Measurements from ENCODE around the gene PCBP3. TPM values are rescaled to one million over a fixed set of nuclear protein-coding genes. Genes with fewer than 3 reads are reported as not detected.

PCBP3 gene
- total RNA-seq, 2 experiments from 2014 or later: 1.3 to 2.2 TPM

DNA sequence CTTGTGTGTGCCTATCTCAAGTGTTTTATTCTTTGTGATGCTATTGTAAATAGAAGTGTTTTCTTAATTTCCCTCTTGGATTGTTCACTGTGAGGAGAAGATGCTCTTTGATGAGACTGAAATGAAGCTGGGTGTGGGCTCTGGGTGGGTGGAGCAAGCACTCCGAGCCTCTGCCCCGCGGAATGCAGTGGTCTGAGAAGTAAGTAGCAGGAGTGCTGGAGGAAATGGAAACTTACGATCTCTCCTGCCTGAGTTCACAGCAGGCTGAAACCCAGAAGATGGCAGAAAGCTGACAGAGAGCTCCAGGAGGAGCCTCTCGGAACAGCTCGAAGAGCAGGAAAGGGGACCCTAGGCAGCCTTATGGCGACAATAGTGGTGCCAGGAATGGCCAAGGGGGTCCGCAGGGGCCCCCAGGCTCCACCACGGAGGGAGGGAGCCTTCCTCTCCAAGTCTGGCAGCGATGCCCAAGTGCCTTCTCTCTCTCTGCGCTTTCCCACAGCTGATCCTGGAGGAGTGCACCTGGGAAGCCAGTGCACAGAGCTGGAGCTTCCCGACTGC is 211.2 kb downstream of the PCBP3 start:
- H3K9me3 Mint-ChIP-seq (ENCODE audit: low read depth): no peaks in the 10 kb centered on the region
- CTCF ChIA-PET: no interaction called here
- no peaks in the 10 kb centered on the region for H3K36me3 Mint-ChIP-seq
- DNase-seq (no peak), ATAC-seq (no peak)
- H3K27ac Mint-ChIP-seq: no peak overlapping the region
- no peak overlapping the region for H3K4me3 Mint-ChIP-seq
- peaks cover 23% of the 10 kb centered on the region for H3K27me3 Mint-ChIP-seq
- no peaks in the 10 kb centered on the region for H3K4me1 Mint-ChIP-seq

DNA sequence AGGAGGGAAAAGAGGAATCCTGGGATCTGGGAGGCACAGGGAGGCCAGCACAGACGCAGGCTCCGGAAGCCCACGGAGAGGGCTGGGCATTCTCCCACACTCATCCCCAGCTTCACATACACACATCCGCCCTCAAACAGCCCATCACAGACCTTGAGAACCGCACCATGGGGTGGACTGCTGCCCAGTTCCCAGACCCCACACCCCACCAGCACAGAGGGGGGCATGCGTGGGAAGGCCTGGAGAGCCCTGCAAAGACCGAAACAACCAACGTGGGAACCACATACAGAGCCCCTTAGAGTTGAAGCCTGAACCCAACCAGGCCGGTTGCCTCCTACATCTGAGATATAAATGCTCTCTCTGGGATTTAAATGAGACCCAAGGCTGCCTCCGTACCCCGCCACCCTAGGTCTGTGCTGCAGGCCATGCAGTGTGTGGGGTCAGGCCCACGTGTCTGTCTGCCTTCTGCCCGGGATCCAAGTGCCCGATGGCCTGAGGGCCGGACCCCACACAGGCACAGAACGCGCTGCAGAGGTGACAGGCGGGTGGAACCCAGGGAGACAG is 211.8 kb downstream of the PCBP3 start:
- H3K36me3 Mint-ChIP-seq: no peaks in the 10 kb centered on the region
- ATAC-seq: no peak
- CTCF ChIA-PET: no interaction called here
- no peak overlapping the region for H3K27ac Mint-ChIP-seq
- no peaks in the 10 kb centered on the region for H3K9me3 Mint-ChIP-seq (ENCODE audit: low read depth)
- peaks cover 17% of the 10 kb centered on the region for H3K27me3 Mint-ChIP-seq
- no peak for DNase-seq
- no peak overlapping the region for H3K4me3 Mint-ChIP-seq
- H3K4me1 Mint-ChIP-seq: no peaks in the 10 kb centered on the region

DNA sequence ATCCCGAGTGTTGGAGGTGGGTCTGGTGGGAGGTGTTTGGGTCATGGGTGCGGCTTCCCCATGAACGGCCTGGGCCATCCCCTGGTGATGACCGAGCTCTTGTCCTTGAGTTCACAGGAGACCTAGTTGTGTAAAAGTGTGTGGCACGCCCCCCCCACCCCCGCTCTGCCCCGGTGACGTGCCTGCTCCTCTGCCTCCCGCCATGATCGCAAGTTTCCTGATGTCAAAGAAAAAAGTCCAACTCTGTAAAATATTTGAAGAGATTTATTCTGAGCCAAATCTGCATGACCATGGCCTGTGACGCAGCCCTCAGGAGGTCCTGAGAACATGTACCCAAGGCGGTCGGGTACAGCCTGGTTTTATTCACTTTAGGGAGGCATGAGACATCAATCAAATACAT is 212.9 kb downstream of the PCBP3 start:
- H3K4me1 Mint-ChIP-seq: no peaks in the 10 kb centered on the region
- H3K27me3 Mint-ChIP-seq: peaks cover 10% of the 10 kb centered on the region
- DNase-seq (no peak), ATAC-seq (no peak)
- H3K36me3 Mint-ChIP-seq: no peaks in the 10 kb centered on the region
- H3K9me3 Mint-ChIP-seq (ENCODE audit: low read depth): no peaks in the 10 kb centered on the region
- H3K4me3 Mint-ChIP-seq: no peak overlapping the region
- CTCF ChIA-PET: no interaction called here
- no peak overlapping the region for H3K27ac Mint-ChIP-seq

DNA sequence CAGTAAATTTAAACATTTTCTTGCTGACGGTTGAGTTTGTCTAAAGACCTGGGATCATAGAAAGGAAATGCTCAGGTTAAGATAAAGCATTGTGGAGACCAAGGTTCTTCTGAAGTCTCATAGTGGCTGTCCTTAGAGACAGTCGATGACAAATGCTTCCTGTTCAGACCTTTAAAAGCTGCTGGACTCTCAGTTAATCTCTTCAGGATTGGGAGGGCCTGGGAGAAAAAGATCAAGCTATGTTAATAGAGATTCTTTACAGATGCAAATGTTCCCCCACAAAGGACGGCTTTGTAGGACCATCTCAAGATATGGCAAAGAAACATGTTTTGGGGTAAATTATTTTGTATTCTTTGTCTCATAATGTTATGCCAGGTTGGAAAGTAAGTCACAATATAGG is 213.4 kb downstream of the PCBP3 start:
- Mint-ChIP-seq H3K4me3 (no peak overlapping the region), H3K27me3 (peaks cover 7% of the 10 kb centered on the region), H3K27ac (no peak overlapping the region), H3K36me3 (no peaks in the 10 kb centered on the region), H3K4me1 (no peaks in the 10 kb centered on the region), H3K9me3 (ENCODE audit: low read depth) (no peaks in the 10 kb centered on the region)
- DNase-seq (no peak), ATAC-seq (no peak)
- CTCF ChIA-PET: no interaction called here

DNA sequence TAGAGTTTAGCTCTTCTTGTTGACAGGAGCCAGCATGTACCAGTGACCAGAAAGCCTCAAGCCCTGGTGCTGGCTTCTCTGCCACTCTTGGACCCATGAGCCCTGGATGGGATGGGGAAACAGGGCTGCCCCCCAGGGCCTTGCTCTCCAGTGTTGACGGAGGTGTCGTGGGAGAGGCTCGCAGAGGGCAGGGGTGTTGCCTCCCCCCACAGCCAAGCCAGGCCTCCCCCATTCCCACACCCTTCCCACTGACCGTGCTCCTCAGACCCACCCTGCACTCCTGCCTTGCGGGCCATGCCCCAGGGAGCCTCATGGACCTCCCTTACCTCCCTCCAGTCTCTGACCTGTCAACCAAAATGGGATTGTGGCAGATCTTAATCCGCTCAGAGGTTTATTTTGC is 214.2 kb downstream of the PCBP3 start:
- H3K27ac Mint-ChIP-seq: no peak overlapping the region
- CTCF ChIA-PET: no interaction called here
- H3K9me3 Mint-ChIP-seq (ENCODE audit: low read depth): no peaks in the 10 kb centered on the region
- peaks cover 5% of the 10 kb centered on the region for H3K27me3 Mint-ChIP-seq
- H3K4me3 Mint-ChIP-seq: no peak overlapping the region
- no peak for ATAC-seq
- H3K4me1 Mint-ChIP-seq: no peaks in the 10 kb centered on the region
- no peaks in the 10 kb centered on the region for H3K36me3 Mint-ChIP-seq
- DNase-seq: no peak

DNA sequence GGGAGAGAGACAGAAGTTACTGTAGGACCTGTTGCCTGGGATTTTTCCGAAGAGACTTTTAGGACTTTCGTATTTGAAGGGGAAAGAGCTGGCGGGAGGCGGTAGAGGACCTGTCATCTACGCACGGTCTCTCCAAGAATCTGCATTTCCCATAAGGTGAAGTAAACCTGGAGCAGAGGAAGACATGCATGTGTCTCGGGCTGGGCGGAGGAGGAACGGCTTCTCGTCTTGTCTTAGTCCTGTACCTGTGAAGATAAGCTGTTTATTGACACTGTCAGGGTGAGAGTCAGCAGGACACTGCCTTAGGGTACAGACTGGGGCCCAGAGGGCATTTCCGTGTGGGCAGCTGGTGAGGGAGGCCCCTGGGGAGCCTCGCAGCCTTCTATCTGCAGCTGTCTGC is 214.7 kb downstream of the PCBP3 start:
- Mint-ChIP-seq H3K27me3 (peaks cover under 1% of the 10 kb centered on the region), H3K4me1 (no peaks in the 10 kb centered on the region), H3K9me3 (ENCODE audit: low read depth) (no peaks in the 10 kb centered on the region), H3K4me3 (no peak overlapping the region), H3K27ac (no peak overlapping the region), H3K36me3 (no peaks in the 10 kb centered on the region)
- no peak for DNase-seq
- ATAC-seq: no peak
- CTCF ChIA-PET: no interaction called here

DNA sequence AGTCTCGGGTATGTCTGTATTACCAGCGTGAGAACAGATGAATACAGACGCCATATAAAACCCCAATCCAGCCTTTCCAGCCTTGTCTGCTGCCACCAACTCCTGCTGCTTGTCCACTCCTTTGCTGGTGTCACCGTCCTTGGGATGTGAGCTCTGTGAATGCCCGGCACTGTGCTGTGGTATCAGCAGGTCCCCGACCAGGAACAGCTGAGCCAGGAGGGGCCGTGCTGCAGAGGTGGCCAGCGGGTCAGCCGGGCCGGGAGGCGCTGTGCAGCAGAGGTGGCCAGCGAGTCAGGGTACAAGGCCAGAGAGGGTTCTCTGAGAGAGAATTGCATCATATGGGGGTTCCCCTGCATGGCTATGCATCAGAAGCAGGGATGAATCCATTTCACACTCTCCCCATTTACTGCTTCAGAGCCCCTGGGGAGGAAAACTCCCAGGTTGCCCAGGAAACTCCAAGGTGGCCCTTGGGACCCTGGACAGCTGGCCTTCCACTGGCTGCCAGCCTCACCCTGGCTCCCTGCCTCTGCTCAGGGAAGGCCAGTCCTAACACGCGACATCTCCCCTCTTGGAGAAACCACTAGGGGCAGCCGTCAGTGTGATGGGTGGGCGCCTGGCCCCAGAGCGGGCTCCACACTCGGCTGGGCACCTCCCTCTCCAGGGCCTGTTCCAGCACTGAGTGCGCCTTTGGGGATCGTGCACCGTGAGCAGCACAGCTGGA is 215.7 kb downstream of the PCBP3 start:
- Mint-ChIP-seq H3K27me3 (no peaks in the 10 kb centered on the region), H3K27ac (no peak overlapping the region), H3K4me3 (no peak overlapping the region), H3K9me3 (ENCODE audit: low read depth) (no peaks in the 10 kb centered on the region), H3K36me3 (no peaks in the 10 kb centered on the region), H3K4me1 (no peaks in the 10 kb centered on the region)
- ATAC-seq (no peak), DNase-seq (peak; percentile 25)
- CTCF ChIA-PET: no interaction called here

DNA sequence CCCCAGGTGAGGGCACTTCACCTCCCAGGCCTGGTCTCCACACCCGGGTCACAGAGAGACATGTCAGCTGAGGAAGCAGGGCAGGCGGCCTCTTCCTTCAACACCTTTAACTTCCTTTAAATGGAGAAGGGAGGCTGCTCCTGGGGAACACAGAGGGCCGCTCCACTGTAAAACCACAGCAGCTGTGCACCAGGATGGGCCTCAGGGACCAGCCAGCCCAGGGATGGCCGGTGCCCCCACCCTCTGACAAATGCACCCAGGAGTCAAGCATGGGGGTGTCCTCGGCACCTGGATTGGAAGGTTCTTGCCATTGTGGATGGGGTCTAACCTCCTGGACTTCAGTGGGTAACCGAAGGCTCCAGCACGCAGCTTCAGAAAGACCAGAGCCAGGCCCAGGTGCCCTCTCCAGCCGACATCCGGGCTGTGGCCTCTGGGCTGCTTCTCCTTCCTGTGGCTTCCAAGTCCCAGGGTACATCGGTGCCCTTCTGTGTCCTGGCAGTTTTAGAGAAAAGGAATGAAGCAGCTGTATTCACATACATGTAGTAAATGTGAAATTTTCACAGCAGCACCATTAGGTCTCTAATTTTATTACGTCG is 216.3 kb downstream of the PCBP3 start:
- H3K27ac Mint-ChIP-seq: no peak overlapping the region
- H3K4me1 Mint-ChIP-seq: no peaks in the 10 kb centered on the region
- DNase-seq (no peak), ATAC-seq (no peak)
- no peak overlapping the region for H3K4me3 Mint-ChIP-seq
- H3K9me3 Mint-ChIP-seq (ENCODE audit: low read depth): no peaks in the 10 kb centered on the region
- no peaks in the 10 kb centered on the region for H3K36me3 Mint-ChIP-seq
- CTCF ChIA-PET: no interaction called here
- H3K27me3 Mint-ChIP-seq: no peaks in the 10 kb centered on the region

DNA sequence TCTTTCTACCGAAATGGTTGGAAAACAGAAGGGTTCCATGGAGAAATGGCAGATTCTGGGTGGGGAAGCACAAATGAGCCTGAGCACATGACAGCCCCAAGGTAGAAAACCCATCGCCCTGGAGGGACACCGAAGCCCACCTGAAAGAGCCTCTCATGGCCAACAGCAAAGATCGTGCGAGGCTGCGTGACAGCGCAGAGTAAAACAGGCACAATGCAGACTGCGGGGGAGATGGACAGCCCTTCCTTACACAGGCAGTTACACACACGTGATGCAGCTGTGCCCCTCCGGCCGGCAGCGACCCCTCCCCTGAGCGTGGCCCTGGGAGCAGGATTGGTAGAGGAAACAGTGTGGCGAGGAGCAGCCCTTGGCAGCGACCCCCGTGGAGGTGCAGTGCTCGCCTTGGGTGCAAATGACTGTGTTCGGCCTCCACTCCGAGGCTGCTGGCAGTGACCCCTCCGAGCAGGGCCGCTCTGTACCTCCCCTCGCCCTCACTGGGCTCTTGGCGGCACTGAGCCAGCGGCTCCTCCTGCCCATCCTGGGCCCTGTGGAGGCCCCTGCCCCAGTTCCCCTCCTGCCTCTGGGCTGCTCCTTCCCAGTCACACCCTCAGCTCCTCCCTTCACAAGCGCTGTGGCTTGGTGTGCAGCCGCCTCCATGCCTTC is 217.1 kb downstream of the PCBP3 start:
- H3K9me3 Mint-ChIP-seq (ENCODE audit: low read depth): no peaks in the 10 kb centered on the region
- no peak overlapping the region for H3K27ac Mint-ChIP-seq
- peak; percentile 27 for DNase-seq
- ATAC-seq: no peak
- no peaks in the 10 kb centered on the region for H3K36me3 Mint-ChIP-seq
- H3K4me1 Mint-ChIP-seq: no peaks in the 10 kb centered on the region
- no peak overlapping the region for H3K4me3 Mint-ChIP-seq
- CTCF ChIA-PET: no interaction called here
- no peaks in the 10 kb centered on the region for H3K27me3 Mint-ChIP-seq

DNA sequence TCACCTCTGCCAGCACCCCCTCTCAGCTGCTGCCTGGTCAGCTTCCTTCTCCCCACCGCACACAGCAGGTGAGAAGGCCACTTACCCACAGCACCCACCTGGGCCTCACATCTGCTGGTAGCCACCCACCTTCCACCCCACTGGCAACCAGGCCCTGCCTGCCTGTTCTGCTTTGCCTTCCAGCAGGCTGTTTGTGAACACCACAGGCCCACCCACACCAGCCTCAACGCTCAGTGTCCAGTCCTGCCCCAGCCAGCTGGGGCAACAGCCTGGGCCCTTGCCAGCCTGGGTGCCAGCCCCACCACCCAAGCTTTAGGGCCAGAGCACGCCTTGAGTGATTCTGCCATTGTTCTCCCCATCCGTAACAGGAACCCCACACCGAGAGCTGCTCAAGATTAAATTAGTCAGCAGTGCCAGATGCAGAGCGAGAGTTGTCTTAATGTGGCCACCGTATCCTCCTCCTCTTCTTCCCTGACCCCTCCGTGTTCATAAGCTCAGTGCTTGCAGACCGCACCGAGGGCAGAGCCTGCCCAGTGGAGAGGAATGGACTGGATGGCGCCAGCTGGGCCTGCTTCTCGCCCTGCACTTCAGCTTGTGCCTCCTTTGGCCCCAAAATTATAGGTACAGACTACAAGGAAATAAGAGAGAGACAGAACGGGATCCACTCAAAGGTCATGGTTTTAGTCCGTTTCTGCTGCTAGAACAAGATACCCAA is 217.8 kb downstream of the PCBP3 start:
- DNase-seq (peak; percentile 26), ATAC-seq (no peak)
- H3K4me3 Mint-ChIP-seq: no peak overlapping the region
- no peak overlapping the region for H3K27ac Mint-ChIP-seq
- H3K9me3 Mint-ChIP-seq (ENCODE audit: low read depth): no peaks in the 10 kb centered on the region
- CTCF ChIA-PET: no interaction called here
- no peaks in the 10 kb centered on the region for H3K4me1 Mint-ChIP-seq
- H3K27me3 Mint-ChIP-seq: no peaks in the 10 kb centered on the region
- H3K36me3 Mint-ChIP-seq: no peaks in the 10 kb centered on the region

DNA sequence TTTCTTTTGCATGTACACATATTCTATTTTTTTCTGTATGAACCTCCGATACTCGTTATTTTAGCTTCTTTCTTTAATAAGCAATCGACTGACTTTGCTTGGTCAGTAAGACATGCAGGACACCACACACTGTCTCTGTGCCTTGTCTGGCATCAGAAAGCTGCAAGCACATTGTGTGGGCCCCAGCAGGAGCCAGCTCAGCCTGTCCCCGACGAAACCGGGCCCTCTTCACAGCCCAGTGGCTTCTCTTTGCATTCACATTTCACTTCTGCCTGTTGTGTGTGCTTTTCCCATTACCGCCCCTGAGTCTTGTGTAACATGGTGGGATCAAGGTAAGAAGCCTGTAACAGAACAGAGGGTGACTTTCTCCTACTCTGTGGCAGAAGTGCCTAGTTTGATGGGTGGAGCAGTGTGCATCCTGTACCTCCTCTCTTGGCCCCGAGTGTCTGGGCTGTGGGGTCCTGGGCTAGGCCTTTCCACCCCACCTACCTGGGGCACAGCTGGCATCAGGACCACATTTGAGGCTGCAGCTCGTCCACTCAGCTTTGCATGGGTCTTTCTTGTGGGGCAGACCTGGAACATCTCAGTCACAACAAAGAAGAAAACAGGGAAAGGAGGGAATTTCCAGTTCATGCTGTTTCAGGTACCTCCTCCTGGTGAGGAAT is 219.2 kb downstream of the PCBP3 start:
- Mint-ChIP-seq H3K36me3 (no peaks in the 10 kb centered on the region), H3K9me3 (ENCODE audit: low read depth) (no peaks in the 10 kb centered on the region), H3K4me1 (no peaks in the 10 kb centered on the region), H3K27ac (no peak overlapping the region), H3K27me3 (no peaks in the 10 kb centered on the region), H3K4me3 (no peak overlapping the region)
- peak; percentile 27 for DNase-seq
- ATAC-seq: no peak
- CTCF ChIA-PET: no interaction called here

DNA sequence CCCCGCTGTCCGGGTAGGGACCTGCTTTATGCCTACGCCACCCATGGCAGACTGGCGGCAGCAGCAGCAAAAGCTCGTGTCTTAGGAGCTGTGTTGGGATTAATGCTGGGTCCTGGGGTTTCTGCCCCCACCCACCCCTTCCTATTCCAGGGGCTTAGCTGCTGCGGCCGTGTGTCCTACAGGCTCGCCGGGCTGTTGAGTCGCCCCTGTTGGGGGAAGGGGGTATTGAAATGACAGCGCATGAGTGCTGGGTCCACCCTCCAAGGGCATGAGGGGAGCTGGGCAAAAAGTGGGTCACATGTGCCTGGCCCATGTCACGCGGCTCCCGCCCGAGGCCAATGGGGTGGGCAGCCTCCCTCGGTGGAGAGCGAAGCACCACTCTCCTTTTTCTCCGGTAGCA is 219.7 kb downstream of the PCBP3 start:
- Mint-ChIP-seq H3K27ac (no peak overlapping the region), H3K36me3 (no peaks in the 10 kb centered on the region), H3K4me3 (no peak overlapping the region), H3K27me3 (no peaks in the 10 kb centered on the region), H3K9me3 (ENCODE audit: low read depth) (no peaks in the 10 kb centered on the region), H3K4me1 (no peaks in the 10 kb centered on the region)
- CTCF ChIA-PET: no interaction called here
- peak; percentile 16 for DNase-seq
- no peak for ATAC-seq

DNA sequence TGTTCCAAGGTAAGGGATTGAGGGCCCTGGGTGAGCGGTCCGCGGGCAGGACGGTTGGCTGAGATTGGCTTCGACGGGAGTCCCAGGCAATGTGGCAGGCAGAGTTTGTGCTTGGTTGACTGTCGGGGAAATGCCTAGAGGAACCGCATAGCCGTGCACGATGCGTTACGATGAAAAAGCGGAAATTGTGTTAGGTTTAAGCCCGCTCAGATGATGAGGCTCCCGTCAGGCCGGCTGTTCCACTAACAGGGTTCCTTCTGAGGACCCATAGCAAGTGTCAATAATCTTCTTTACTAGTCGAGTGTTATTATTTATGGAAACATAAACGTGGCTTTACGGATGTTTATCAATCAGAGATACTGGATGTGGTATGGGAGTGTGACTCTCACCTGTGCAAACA is 220.2 kb downstream of the PCBP3 start:
- ATAC-seq (no peak), DNase-seq (no peak)
- no peaks in the 10 kb centered on the region for H3K9me3 Mint-ChIP-seq (ENCODE audit: low read depth)
- no peaks in the 10 kb centered on the region for H3K4me1 Mint-ChIP-seq
- H3K36me3 Mint-ChIP-seq: no peaks in the 10 kb centered on the region
- no peak overlapping the region for H3K4me3 Mint-ChIP-seq
- H3K27ac Mint-ChIP-seq: no peak overlapping the region
- CTCF ChIA-PET: no interaction called here
- H3K27me3 Mint-ChIP-seq: no peaks in the 10 kb centered on the region
